Duodenal mucosa (tissue), 2 donors: ENCODE results near the gene TPT1.
"Not testable (repeated sequence)": the region's sequence is repeated elsewhere in the genome, so short reads cannot be mapped to it uniquely, and the experiment has no call there.

Experiments
- H3K27ac ChIP-seq: one replicate; pipeline ENCODE4 v1.7.0; 2013; ENCODE audit warnings: low read depth, low read length
- H3K27me3 ChIP-seq, 2 donors: one replicate each; pipeline ENCODE4 v1.7.0; 2013; ENCODE audit warnings: low read length in 2 of 2, control low read depth in 1 of 2; ENCODE audit not compliant: insufficient read depth in 2 of 2, control insufficient read depth in 1 of 2
- H3K36me3 ChIP-seq, 2 donors: one replicate each; pipeline ENCODE4 v1.7.0; 2013; ENCODE audit warnings: low read length in 2 of 2, control low read depth in 1 of 2; ENCODE audit not compliant: insufficient read depth in 2 of 2, control insufficient read depth in 1 of 2
- H3K4me1 ChIP-seq, 2 donors: one replicate each; pipeline ENCODE4 v1.7.0; 2013; ENCODE audit warnings: low read length in 2 of 2, control low read depth in 1 of 2; ENCODE audit not compliant: insufficient read depth in 2 of 2, control insufficient read depth in 1 of 2
- H3K4me3 ChIP-seq, 2 donors: one replicate each; pipeline ENCODE4 v1.7.0; 2013; ENCODE audit warnings: low read length in 2 of 2, low read depth in 1 of 2
- H3K9ac ChIP-seq, 2 donors: one replicate each; pipeline ENCODE4 v1.7.0; 2013; ENCODE audit warnings: low read length in 2 of 2, low read depth in 1 of 2
- H3K9me3 ChIP-seq, 2 donors: one replicate each; pipeline ENCODE4 v1.7.0; 2013; ENCODE audit warnings: low read length in 2 of 2, control low read depth in 1 of 2; ENCODE audit not compliant: control insufficient read depth in 1 of 2

Gene TPT1

GRCh38 chr13:45306966-45307365 lies 34.0 kb downstream of the TPT1 start:
- Histone ChIP-seq H3K27ac (no peak overlapping the region), H3K27me3 (no peaks in the 10 kb centered on the region), H3K4me1 (peaks cover 8 to 12% of the 10 kb centered on the region in 2 donors), H3K9me3 (no peaks in the 10 kb centered on the region), H3K36me3 (no peaks in the 10 kb centered on the region), H3K9ac (no peak overlapping the region), H3K4me3 (no peak overlapping the region)

- H3K4me3 ChIP-seq: no peak overlapping the region
- peaks cover 5 to 6% of the 10 kb centered on the region in 2 donors for H3K27me3 ChIP-seq
- H3K36me3 ChIP-seq: no peaks in the 10 kb centered on the region
- peaks cover 0 to 6% of the 10 kb centered on the region in 2 donors for H3K4me1 ChIP-seq
- no peak overlapping the region for H3K27ac ChIP-seq
- H3K9ac ChIP-seq: no peak overlapping the region
- H3K9me3 ChIP-seq: no peaks in the 10 kb centered on the region
These were observed 35.9 kb downstream of the TPT1 start for GRCh38 chr13:45305079-45305478.

- H3K4me1 ChIP-seq: no peaks in the 10 kb centered on the region
These were observed 37.1 kb downstream of the TPT1 start for GRCh38 chr13:45303866-45304265.

GRCh38 chr13:45303026-45303425 lies 38.0 kb downstream of the TPT1 start:
- H3K27me3 ChIP-seq: peaks cover 5 to 6% of the 10 kb centered on the region in 2 donors
- no peak overlapping the region for H3K4me3 ChIP-seq
- no peak overlapping the region for H3K9ac ChIP-seq
- no peaks in the 10 kb centered on the region for H3K4me1 ChIP-seq
- H3K36me3 ChIP-seq: no peaks in the 10 kb centered on the region
- no peak overlapping the region for H3K27ac ChIP-seq
- H3K9me3 ChIP-seq: no peaks in the 10 kb centered on the region

More at GRCh38 chr13:45303866-45304265, 37.1 kb downstream of the TPT1 start:
- H3K36me3 ChIP-seq: no peaks in the 10 kb centered on the region
- H3K9me3 ChIP-seq: no peaks in the 10 kb centered on the region
- H3K4me3 ChIP-seq: no peak overlapping the region
- no peak overlapping the region for H3K27ac ChIP-seq
- no peak overlapping the region for H3K9ac ChIP-seq
- H3K27me3 ChIP-seq: peaks cover 5 to 6% of the 10 kb centered on the region in 2 donors

- peaks cover 5 to 6% of the 10 kb centered on the region in 2 donors for H3K27me3 ChIP-seq
- no peaks in the 10 kb centered on the region for H3K36me3 ChIP-seq
- no peak overlapping the region for H3K27ac ChIP-seq
- no peaks in the 10 kb centered on the region for H3K9me3 ChIP-seq
- H3K9ac ChIP-seq: no peak overlapping the region
- no peaks in the 10 kb centered on the region for H3K4me1 ChIP-seq
- H3K4me3 ChIP-seq: no peak overlapping the region
These were observed 38.5 kb downstream of the TPT1 start for GRCh38 chr13:45302507-45302906.

GRCh38 chr13:45301263-45301662 lies 39.7 kb downstream of the TPT1 start:
- Histone ChIP-seq H3K36me3 (no peaks in the 10 kb centered on the region), H3K9ac (no peak overlapping the region), H3K27me3 (peaks cover 5 to 6% of the 10 kb centered on the region in 2 donors), H3K4me1 (no peaks in the 10 kb centered on the region), H3K27ac (no peak overlapping the region), H3K4me3 (no peak overlapping the region), H3K9me3 (no peaks in the 10 kb centered on the region)

- no peak overlapping the region for H3K4me3 ChIP-seq
- H3K27ac ChIP-seq: no peak overlapping the region
- peaks cover 5 to 6% of the 10 kb centered on the region in 2 donors for H3K27me3 ChIP-seq
- no peaks in the 10 kb centered on the region for H3K36me3 ChIP-seq
- no peaks in the 10 kb centered on the region for H3K9me3 ChIP-seq
- H3K4me1 ChIP-seq: no peaks in the 10 kb centered on the region
- no peak overlapping the region for H3K9ac ChIP-seq
These were observed 40.6 kb downstream of the TPT1 start for GRCh38 chr13:45300190-45300985.

- Histone ChIP-seq H3K9ac (no peak overlapping the region), H3K27me3 (peaks cover 5 to 6% of the 10 kb centered on the region in 2 donors), H3K4me3 (no peak overlapping the region), H3K36me3 (no peaks in the 10 kb centered on the region), H3K27ac (no peak overlapping the region), H3K9me3 (no peaks in the 10 kb centered on the region), H3K4me1 (no peaks in the 10 kb centered on the region)
These were observed 41.8 kb downstream of the TPT1 start for GRCh38 chr13:45299194-45299593.

- not testable (repeated sequence) for H3K9ac ChIP-seq, H3K27ac ChIP-seq, H3K36me3 ChIP-seq, H3K4me3 ChIP-seq, H3K9me3 ChIP-seq, H3K27me3 ChIP-seq, H3K4me1 ChIP-seq
These were observed 42.4 kb downstream of the TPT1 start for GRCh38 chr13:45298550-45298949.

- Histone ChIP-seq H3K9ac (no peak overlapping the region), H3K27ac (no peak overlapping the region), H3K4me3 (no peak overlapping the region), H3K9me3 (no peaks in the 10 kb centered on the region), H3K36me3 (no peaks in the 10 kb centered on the region), H3K4me1 (no peaks in the 10 kb centered on the region), H3K27me3 (peaks cover 5 to 6% of the 10 kb centered on the region in 2 donors)
These were observed 42.8 kb downstream of the TPT1 start for GRCh38 chr13:45298206-45298505.
